Measurements from ENCODE around the gene POLN. TPM values are rescaled to one million over a fixed set of nuclear protein-coding genes. Genes with fewer than 3 reads are reported as not detected.

The POLN gene
- total and polyA plus RNA-seq, 8 donors, result 2.7 to 5.7 (median 3.9) TPM

DNA sequence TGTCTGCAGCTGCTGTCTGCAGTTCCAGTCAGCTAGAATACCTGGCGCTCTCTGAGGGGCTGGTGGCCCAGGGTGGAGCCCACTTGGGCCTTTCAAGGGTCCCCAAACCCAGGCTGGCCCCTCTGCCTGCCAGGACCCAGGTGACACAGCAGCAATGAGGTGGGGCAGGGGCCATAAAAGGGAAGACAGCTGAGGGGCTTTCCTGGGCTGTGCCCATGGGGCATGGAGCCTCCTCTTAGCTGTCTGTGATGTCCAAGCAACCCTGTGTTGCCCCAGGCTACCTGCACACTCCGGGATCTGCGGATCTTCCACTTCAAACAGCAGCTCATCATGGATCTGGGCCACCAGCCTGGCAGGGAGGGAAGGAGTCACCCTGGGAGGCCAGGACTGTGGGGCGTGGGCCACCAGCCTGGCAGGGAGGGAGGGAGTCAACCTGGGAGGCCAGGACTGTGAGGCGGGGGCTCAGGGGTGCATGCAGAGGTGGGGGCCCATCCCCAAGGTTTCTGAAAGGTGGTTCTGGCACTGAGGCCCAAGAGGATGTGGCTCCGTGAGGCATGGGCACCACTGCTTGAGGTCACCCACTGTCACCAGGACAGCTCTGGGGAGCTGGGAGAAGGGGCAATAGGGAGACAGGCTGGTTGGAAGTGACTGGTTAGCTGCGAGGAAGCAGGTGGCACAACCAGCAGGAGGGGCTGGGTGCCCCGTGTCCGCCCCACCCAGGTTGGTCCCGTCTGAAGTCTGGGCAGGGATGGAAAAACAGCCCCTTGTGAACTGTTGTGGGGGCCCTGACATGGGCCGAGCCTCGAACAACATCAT lies 166.5 kb downstream of the POLN start:
- no peak overlapping the region for H3K4me3 ChIP-seq
- H3K4me1 ChIP-seq, result no peaks in the 10 kb centered on the region
- H3K27ac ChIP-seq, result no peak overlapping the region
- DNase-seq, result peak in 1 of 4 donors; percentile 18
- intact Hi-C loops (cut with DNase I), result no loop called here
- ATAC-seq, result no peak
- no peaks in the 10 kb centered on the region for H3K36me3 ChIP-seq
- TF ChIP-seq, protein P1, sequence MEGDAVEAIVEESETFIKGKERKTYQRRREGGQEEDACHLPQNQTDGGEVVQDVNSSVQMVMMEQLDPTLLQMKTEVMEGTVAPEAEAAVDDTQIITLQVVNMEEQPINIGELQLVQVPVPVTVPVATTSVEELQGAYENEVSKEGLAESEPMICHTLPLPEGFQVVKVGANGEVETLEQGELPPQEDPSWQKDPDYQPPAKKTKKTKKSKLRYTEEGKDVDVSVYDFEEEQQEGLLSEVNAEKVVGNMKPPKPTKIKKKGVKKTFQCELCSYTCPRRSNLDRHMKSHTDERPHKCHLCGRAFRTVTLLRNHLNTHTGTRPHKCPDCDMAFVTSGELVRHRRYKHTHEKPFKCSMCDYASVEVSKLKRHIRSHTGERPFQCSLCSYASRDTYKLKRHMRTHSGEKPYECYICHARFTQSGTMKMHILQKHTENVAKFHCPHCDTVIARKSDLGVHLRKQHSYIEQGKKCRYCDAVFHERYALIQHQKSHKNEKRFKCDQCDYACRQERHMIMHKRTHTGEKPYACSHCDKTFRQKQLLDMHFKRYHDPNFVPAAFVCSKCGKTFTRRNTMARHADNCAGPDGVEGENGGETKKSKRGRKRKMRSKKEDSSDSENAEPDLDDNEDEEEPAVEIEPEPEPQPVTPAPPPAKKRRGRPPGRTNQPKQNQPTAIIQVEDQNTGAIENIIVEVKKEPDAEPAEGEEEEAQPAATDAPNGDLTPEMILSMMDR (IDR thresholded peaks at IDR 0.05), result no peak
- no peaks in the 10 kb centered on the region for H3K9me3 ChIP-seq
- peaks cover 0 to 23% of the 10 kb centered on the region in 2 donors for H3K27me3 ChIP-seq

DNA sequence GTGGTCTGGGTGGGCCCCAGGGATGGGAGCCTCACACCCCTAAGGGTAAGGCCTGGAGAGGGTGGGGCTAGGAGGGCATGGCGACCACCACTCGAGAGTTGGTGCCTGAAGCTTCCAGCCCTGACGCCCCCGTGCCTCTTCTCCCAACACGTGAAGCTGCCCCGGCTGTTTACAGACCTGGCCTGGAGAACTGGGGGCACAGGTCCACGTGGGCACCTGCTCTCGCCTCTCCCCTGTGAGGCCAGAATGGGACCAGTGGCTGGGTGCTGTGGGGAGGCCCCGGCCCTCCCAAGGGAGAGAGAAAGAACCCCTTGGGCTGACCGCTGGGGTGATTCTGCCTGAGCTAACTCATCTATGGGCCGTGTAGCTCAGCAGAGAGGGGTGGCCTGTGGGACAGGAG lies 167.3 kb downstream of the POLN start:
- no peaks in the 10 kb centered on the region for H3K4me1 ChIP-seq
- no peaks in the 10 kb centered on the region for H3K9me3 ChIP-seq
- TF ChIP-seq, protein P1 (IDR thresholded peaks at IDR 0.05), result no peak
- ATAC-seq, result no peak
- peaks cover 0 to 31% of the 10 kb centered on the region in 2 donors for H3K27me3 ChIP-seq
- no peak for DNase-seq
- intact Hi-C loops (cut with DNase I), result no loop called here
- no peak overlapping the region for H3K4me3 ChIP-seq
- no peaks in the 10 kb centered on the region for H3K36me3 ChIP-seq
- no peak overlapping the region for H3K27ac ChIP-seq

DNA sequence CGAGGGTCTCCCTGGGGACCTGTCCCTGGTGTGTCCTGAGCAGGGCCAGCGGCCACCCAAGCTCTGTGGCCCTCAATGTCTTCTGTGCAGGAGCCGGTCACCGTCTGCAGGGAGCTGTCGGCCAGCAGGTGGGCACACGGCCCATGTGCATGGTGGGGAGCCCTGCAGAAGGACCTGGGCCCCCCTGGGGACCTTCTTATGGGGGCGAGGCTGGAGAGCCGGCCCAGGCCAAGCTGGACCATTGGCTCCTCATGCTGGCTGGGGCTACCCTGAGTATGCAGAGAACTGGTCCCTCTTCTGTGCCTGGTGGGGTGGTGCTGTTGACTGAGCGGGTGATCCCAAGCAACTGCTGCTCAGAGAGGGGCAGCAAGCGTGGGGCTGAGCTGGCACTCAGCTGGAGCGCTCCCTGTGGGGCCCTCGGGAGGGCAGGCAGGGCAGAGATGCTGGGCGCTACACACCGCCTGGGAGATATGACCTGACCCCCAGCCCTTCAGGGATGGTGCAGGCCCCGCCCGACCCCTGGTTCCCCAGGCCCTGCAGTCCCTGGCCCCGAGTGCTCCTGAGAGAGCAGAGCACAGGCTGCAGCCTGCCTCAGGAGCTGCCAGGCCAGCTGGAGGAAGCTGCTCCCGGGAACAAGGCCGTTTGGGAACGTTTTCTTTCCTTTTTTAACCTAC lies 168.0 kb downstream of the POLN start:
- intact Hi-C loops (cut with DNase I), result no loop called here
- Histone ChIP-seq H3K27ac (no peak overlapping the region), H3K27me3 (peaks cover 0 to 38% of the 10 kb centered on the region in 2 donors), H3K4me3 (no peak overlapping the region), H3K36me3 (no peaks in the 10 kb centered on the region), H3K9me3 (no peaks in the 10 kb centered on the region), H3K4me1 (no peaks in the 10 kb centered on the region)
- DNase-seq (peak in 3 of 4 donors; percentile 30 to 70 (median 37)), ATAC-seq (no peak)
- TF ChIP-seq, protein P1 (IDR thresholded peaks at IDR 0.05), result no peak

DNA sequence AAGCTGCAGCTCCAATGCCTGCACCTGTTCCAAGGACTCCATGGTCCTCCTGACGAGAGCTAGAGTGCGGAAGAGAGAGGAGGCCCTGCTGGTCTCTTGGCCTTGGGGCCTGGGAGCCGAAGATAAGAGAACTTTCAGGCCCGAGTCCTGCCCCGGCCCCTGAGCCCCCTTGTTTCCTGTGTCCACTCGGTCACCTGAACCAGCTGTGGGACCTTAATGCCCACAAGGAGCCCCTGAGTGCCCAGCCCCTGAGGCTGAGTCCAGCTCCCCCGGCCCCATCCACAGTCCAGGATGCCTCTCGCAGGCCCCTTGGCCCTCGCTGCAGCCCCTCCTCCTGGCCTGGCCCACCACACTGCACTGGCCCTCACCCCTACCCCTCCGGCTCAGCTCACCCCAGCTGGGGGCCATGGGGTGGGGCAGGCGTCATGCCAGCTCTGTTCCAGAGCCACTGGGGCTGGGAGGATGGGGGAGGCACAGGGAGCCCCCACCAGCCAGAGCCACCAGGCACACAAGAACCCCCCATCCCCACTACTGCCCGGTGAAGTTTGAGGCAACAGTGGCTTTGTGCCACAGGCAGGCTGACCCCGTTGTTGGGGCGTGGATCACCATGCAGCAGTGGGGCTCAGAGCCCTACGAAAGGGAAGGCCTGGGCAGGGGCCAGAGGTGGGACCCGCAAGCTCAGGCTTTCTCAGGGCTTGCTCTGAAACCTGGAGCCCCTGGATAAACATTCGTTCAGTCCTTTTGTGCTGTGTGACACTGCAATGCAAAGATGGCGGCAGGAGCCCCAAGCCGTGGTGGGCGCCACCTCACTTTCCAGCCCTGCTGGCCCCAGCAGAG lies 168.7 kb downstream of the POLN start:
- Histone ChIP-seq H3K27ac (no peak overlapping the region), H3K27me3 (peaks cover 0 to 44% of the 10 kb centered on the region in 2 donors), H3K36me3 (no peaks in the 10 kb centered on the region), H3K4me1 (no peaks in the 10 kb centered on the region), H3K9me3 (no peaks in the 10 kb centered on the region), H3K4me3 (no peak overlapping the region)
- ATAC-seq, result no peak
- TF ChIP-seq, protein P1 (IDR thresholded peaks at IDR 0.05), result no peak
- intact Hi-C loops (cut with DNase I), result no loop called here
- peak in 1 of 4 donors; percentile 65 for DNase-seq

All from left lung (tissue), 10 donors.